NCI-H1105 treated with DMSO at 0.1 percent for 48 hours (cell line): Measurements from ENCODE around the gene RAB11FIP5.
"Not testable (repeated sequence)": the region's sequence is repeated elsewhere in the genome, so short reads cannot be mapped to it uniquely, and the experiment has no call there.

Source experiments
- DNase-seq: peaks from one replicate; lab custom pipeline; 2025; lab: John Stamatoyannopoulos, UW

RAB11FIP5 gene

GRCh38 chr2:73110168-73111072 lies 2.3 kb downstream of the RAB11FIP5 start:
- DNase-seq: no peak

GRCh38 chr2:73109431-73110167 lies 3.1 kb downstream of the RAB11FIP5 start:
- DNase-seq: no peak

GRCh38 chr2:73107211-73107926 lies 5.4 kb downstream of the RAB11FIP5 start:
- DNase-seq: no peak

GRCh38 chr2:73106791-73107190 lies 6.0 kb downstream of the RAB11FIP5 start:
- DNase-seq: no peak

- DNase-seq: no peak
Observed at GRCh38 chr2:73105511-73105971, 7.2 kb downstream of the RAB11FIP5 start.

GRCh38 chr2:73104933-73105332 lies 7.8 kb downstream of the RAB11FIP5 start:
- no peak for DNase-seq

- DNase-seq: peak; percentile 69
Observed at GRCh38 chr2:73103018-73103542, 9.7 kb downstream of the RAB11FIP5 start.

- DNase-seq: no peak
Observed at GRCh38 chr2:73101626-73102256, 11.0 kb downstream of the RAB11FIP5 start.

- DNase-seq: no peak
Observed at GRCh38 chr2:73100956-73101355, 11.8 kb downstream of the RAB11FIP5 start.

GRCh38 chr2:73099486-73099885 lies 13.3 kb downstream of the RAB11FIP5 start:
- DNase-seq: no peak

- no peak for DNase-seq
Observed at GRCh38 chr2:73095910-73096309, 16.8 kb downstream of the RAB11FIP5 start.

GRCh38 chr2:73093601-73094218 lies 19.0 kb downstream of the RAB11FIP5 start:
- not testable (repeated sequence) for DNase-seq

GRCh38 chr2:73092146-73092783 lies 20.5 kb downstream of the RAB11FIP5 start:
- DNase-seq: no peak

GRCh38 chr2:73091696-73092095 lies 21.1 kb downstream of the RAB11FIP5 start:
- no peak for DNase-seq

GRCh38 chr2:73091164-73091563 lies 21.6 kb downstream of the RAB11FIP5 start:
- DNase-seq: no peak

- DNase-seq: no peak
Observed at GRCh38 chr2:73089270-73090030, 23.3 kb downstream of the RAB11FIP5 start.

GRCh38 chr2:73088703-73089102 lies 24.0 kb downstream of the RAB11FIP5 start:
- DNase-seq: no peak

- DNase-seq: no peak
Observed at GRCh38 chr2:73088211-73088610, 24.5 kb downstream of the RAB11FIP5 start.

- DNase-seq: no peak
Observed at GRCh38 chr2:73087311-73087710, 25.4 kb downstream of the RAB11FIP5 start.

- peak; percentile 32 for DNase-seq
Observed at GRCh38 chr2:73085691-73086090, 27.1 kb downstream of the RAB11FIP5 start.
